ENCODE results near the gene SP2. TPM values are rescaled to one million over a fixed set of nuclear protein-coding genes. Genes with fewer than 3 reads are reported as not detected.
A peak's percentile ranks its signal among the peaks of the same experiment; 100 is the strongest.

The SP2 gene
- total RNA-seq, 1 donor from 2014 or later: 0.77 TPM

DNA sequence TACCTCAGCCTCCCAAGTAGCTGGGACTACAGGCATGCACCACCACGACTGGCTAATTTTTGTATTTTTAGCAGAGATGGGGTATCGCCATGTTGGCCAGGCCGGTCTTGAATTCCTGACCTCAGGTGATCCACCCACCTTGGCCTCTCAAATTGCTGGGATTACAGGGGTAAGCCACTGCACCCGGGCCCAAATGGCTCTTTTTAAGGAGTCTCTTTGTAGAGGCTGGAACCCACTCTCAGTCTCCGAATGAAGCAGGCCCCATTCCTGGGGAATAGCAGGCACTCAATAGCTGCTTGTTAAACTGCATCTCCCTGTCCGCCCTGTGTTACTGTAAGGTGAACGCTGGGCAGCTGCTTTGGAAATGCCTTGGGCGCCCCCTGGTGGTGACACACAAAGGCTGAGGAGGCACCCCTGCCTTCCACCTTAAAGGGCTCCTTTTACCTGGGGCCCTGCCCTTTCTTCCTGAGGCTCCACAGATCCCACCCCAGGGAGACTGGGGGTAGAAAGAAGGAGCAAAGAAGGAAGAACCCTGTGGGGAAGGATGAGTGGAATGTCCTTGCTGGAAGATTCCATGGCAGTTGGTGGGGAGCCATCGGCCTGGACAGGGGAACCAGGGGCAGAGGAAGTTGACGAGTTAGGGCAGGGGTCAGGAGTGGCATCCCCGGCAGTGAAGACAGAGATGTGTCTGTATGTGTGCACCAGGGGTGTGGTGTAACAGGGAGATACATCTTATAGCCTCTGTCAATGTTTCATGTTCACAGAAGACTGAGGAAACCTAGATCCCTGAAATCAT lies 6.1 kb upstream of the SP2 start:
- peak; percentile 64 to 85 for DNase-seq (ENCODE audit: low read depth in 2 of 2)

DNA sequence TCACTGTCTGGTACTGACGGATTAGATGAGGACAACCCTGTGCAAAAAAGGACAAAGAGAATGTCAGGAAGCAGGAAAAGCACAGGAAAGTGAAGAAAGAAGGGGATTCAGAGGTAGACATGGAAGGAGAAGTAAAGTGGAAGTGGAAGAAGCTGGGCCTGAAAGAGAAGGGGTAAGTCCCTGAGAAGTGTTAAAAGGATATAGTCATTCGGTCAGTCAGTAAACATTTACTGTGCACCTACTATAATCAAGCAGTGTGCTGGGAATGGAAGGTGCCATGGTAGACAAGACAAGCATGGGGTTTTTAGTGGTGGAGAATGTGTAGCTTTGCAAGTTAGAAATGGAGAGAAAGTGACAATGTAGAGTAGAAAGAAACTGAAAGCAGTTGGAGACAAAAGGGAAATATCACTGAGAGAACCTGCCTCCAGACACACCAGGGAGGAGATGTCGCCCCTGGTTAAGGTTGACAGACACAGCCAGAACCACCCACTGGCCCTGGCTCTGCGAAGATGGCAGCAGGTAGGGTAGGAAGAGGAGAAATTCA lies 4.4 kb upstream of the SP2 start:
- DNase-seq (ENCODE audit: low read depth in 2 of 2): no peak

DNA sequence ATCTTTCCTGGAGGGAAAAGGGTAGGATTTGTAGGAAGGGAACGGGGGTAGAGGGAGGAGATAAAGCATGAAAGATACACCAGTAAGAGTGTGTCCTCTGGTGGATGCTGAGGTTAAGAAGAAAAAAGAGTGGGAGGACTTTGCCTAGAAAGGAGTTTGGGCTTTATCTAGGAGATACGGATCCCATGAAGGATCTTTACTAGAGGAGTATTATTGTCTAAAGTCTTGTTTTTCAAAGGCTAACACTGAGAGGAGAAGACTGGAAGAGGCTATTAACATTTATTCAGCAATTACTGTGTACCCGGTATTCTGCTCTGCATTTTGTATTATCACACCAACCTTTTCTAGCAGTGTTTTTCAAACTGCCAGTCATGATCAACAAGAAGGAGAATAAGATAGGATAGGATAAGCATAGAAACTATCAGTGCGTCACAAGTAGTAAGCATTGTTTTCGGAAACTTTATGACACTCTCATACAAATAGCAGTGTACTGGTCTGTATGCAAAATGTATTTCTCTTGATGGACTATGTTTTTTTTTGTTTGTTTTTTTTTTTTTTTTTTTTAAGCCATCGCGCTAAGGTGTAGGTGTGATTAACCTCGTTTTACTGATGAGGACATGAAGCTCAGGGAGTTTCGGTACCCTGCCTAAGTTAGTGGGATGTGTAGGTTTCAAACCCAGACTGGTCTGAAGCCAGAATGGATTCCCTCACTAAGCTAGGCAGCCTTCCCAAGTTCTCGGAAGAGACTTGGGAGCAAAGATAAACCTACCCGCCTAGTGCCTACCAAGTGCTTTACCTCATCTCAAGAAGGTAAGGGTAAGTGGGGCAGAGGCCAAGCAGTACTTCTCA lies 1.3 kb upstream of the SP2 start:
- no peak for DNase-seq (ENCODE audit: low read depth in 2 of 2)

DNA sequence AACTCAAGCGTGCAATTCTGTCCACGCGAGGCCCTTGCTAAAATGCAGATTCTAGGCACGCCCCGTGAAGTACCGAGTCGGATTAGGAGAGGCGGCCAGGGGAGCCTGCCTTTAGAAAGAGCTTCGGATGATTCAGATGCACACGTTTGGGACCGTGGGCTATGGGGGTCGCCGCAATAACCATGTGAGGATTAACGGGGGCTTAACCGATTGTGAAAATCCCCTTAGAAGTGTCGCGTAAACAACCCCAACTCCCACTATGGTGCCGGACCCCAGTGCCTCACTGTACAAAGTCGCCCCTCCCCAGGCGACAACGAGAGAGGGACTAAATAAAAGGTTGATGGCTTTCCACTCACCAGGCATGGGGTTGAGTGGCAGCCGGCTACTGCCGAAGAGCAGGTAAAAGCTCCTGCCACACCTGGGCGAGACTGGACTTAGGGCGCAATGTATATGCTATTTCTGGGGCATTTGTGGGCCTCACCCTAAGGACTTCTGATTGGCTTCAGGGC lies 635 bp upstream of the SP2 start:
- no peak for DNase-seq (ENCODE audit: low read depth in 2 of 2)

DNA sequence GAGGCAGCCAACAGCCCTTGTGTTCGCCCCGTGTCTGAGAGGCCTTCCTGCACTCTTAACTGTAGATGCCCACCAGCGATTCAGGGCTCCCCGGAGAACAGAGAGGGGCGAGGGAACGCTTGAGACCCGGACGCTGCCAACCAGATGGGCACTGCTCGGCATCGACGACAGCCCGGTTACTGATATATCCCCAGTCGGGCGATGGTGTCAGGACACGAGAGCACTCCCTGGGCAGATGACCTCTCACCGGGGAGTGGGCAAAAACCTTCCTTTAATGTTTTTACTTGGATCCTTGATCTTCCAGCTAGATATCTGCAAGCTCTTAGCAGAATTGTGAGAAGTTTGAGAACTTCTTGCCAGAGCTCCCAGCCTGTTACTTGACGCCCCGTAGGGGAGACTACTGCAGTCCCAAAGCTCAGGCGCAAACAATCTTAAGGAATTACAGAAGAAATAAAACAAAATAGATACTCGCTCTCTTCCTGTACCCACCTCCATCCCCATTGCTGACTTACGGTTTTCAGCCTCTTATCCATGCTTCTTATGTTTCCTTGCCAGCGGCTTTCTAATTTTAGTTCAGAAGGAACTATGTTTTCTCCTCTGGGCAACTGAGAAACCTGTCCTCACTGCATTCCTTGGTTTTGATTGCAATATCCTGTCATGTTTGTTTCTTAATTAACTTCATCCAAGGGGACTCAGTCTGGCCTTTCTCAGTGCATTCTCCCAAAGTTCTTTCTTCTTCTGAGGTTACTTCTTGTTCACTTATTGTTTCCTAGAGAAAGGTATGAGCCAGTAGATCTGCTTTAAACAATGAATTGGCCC lies 845 bp downstream of the SP2 start:
- no peak for DNase-seq (ENCODE audit: low read depth in 2 of 2)

DNA sequence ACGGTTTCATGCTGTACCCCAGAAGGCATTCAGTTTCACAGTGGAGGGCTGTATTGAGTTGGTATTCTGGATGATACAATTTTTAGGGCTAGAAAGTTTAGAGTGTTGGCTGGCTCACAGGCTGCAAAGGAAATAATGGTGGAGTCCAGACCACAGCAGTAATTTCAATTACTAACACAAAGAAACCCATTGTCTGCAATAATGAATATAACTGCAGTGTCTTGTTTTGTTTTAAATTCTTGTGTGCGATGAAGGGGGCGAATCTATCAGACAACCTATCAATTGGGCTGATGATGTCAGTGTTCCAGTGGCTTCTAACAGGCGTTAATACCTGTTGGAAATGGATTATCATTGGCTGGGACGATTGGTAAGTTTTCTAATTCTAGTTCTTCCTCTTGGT lies 1.5 kb downstream of the SP2 start:
- no peak for DNase-seq (ENCODE audit: low read depth in 2 of 2)

DNA sequence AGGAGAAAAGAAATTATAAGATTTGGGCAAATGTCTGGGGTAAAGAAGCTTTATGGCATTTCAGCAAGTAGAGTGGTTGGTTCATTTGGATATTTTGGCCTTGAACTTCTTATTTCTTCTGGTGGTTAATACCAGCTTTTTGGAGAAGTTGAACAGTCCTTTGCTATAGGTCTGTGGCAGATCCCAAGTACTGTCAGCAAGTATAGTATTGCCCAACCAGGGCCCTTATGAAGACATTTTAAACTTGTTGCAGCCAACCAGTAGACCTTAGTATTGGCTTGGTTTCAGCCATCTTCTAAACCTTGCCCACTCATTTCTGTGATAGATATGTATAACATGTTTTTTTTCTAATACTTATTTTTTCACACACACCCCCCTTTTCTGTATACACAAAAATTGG lies 2.2 kb downstream of the SP2 start:
- no peak for DNase-seq (ENCODE audit: low read depth in 2 of 2)

DNA sequence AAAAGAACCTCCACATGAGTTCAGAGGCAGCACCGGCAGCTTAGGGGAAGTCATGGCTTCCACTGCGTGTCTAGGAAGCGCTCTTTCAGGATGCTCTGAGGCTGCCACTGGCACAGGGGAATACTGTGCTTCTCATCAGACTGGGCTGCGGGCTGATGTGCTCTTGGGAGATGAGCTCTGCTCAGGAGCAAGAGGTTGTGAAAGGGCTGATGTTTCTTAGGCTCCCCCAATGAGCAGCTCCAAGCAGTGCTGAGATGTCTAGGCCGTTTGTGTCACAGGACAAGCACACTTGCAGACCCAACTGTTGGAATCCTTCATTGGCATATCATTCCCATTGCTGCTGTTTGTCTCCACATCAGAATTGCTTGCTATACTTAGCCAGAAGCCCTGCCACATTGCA lies 3.6 kb downstream of the SP2 start:
- no peak for DNase-seq (ENCODE audit: low read depth in 2 of 2)

DNA sequence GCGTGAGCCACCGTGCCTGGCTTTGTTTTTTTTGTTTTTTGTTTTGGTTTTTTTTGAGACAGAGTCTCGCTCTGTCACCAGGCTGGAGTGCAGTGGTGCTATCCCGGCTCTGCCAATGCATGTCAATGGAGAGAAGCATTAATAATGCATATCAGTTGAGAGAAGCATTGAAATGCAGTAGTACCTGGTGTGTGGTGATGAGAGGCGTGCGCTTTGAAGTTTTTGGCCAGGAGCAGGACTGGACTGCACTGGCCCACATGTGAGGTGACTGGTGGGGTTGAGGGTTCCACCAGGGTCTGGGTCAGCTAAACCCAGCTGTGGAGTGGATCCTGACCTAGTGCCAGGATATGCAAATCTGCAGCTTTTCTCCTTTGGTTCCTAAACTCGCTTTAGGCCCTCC lies 5.4 kb downstream of the SP2 start:
- DNase-seq (ENCODE audit: low read depth in 2 of 2): no peak

DNA sequence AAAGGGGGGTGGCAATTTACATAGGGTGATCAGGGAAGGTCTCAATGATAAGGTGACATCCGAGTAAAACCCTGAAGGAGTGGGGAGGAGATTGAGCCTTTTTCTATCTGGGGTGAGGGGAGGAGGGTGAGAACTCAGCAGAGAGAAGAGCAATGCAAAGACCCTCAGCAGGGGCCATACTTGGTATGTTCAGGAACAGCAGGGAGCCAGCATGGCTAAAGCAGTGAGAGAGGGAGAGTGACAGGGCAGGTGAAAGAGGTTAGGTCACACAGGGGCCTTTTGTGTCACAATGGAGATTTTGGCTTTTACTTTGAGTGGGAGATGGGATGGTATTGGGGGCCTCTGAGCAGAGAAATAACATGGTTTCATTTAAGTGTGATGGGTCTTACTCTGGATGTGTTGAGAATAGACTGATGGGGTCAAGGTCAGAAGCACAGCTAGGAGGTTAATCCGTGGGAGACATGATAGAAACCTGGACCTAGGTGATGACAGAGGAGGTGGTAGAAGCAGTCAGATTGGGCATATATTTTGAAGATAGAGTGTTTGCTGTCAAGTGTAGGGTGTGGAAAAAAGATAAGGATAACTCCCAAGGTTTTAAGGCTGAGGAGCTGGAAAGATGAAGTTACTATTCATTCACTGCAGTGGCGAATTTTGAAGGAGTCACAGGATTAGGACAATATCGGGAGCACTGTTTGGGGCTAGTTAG lies 6.2 kb downstream of the SP2 start:
- no peak for DNase-seq (ENCODE audit: low read depth in 2 of 2)

DNA sequence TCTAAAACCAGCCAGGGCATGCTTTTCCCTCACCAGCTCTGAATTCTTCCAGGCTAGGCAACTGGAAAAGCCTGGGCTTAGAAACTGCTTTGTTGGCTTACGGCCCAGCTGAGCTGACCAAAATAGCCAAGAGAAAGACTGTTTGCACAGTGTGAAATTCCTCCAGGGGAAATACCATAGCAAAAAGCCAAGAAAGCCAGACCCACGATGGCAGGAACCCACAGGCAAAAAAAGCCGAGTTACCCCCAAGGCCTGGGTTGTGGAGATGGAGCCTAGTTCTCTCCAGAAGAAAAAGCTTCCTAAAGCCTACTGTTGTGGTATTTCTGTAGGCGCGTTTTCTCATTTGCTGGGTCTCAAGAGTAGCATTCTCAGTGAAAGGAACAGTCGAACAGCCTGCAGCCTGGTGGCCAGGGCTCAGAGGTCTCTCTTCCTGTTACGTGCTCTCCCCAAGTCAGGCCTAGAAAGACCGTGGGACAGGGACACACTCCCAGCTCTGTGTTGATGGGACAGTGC lies 9.2 kb downstream of the SP2 start:
- peak; percentile 30 to 67 for DNase-seq (ENCODE audit: low read depth in 2 of 2)

DNA sequence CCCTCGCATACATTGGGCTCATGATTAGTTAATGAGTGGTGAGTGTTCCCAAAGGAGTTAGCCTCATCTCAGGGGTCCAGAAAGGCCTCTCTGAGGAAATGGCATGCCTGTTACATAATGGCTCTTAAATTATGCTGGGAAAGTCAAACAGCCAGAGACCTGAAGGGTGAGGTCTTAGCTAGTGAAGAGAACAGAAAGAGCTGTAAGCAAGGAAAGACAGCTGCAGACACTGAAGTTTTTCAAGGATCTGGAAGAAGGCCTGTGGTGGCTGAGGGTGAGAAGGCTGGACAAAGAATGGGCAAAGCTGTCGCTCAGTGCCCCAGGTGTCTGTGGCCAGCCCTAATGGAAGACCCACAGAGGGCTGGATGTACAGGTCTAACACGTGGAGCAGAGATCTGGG lies 10.4 kb downstream of the SP2 start:
- no peak for DNase-seq (ENCODE audit: low read depth in 2 of 2)

DNA sequence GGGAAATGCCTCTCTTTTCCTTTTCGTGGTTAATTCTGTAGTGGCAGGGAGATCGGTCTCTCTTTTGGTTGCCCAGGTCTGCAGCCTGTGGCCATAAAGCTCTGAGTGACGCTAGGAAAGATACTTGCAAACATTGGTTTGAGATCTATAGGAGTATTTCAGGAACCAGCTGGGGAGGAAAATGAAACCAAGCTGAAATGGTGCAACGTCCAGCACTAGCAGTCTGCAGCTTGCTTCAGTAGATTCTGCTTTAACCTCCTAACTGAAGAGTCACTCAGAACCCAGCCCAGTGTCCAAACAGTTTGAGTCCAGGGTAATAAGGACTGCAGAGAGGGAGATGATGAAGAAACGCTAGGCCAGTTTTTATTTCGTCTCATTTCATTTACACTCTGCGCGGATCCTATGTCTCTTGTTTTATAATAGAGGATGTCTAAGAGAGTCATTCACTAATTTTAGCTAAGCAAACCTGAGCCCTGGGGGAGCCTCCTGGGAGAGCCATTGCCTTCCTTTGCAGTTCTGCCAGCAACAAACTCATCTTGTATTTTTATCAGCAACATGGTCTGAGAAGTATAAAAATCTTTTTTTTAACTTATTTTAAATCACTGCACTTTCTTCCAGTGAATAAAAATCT lies 12.0 kb downstream of the SP2 start:
- no peak for DNase-seq (ENCODE audit: low read depth in 2 of 2)

DNA sequence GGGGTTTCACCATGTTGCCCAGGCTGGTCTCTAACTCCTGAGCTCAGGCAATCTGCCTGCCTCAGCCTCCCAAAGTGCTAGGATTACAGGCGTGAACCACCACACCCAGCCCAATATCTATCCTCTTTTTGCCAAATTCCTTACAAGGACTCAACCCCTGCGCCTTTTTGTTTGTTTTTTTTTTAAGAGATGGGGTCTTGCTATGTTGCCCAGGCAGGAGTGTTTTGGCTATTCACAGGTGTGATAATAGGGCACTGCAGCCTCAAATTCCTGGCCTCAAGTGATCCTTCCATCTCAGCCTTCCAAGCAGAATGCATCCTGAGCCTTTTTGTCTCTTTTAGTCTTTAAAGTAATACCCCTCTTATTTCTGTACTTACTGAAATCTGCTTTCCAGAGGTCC lies 17.0 kb downstream of the SP2 start:
- no peak for DNase-seq (ENCODE audit: low read depth in 2 of 2)

DNA sequence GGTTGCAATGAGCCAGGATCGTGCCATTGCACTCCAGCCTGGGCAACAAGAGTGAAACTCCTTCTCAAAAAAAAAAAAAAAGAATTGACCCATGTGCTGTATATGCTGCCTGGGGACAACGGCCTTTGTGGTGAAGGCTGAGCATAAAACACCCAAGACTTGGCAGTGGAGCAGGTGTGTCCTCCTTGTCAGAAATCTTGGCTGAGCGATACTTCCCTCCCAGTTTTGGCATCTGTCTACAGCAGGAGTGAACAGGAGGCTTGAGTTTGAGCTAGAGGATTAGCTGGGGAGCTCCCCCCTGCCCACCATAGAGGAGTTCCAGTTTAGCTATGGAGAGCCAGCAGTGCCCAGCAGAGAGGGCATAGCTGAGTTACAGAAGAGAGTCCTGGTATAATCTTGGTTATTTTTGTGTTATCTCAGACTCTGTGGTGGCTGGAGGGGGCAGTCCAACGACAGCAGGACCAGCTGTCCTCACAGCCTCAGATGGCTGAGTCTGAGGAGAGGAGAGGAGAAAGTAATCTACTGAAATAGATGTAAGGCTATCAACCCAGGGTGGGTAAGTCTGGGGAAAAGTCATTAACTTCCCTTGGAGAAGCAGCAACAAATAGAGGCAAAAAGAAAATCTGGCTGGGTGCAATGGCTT lies 18.4 kb downstream of the SP2 start:
- no peak for DNase-seq (ENCODE audit: low read depth in 2 of 2)

DNA sequence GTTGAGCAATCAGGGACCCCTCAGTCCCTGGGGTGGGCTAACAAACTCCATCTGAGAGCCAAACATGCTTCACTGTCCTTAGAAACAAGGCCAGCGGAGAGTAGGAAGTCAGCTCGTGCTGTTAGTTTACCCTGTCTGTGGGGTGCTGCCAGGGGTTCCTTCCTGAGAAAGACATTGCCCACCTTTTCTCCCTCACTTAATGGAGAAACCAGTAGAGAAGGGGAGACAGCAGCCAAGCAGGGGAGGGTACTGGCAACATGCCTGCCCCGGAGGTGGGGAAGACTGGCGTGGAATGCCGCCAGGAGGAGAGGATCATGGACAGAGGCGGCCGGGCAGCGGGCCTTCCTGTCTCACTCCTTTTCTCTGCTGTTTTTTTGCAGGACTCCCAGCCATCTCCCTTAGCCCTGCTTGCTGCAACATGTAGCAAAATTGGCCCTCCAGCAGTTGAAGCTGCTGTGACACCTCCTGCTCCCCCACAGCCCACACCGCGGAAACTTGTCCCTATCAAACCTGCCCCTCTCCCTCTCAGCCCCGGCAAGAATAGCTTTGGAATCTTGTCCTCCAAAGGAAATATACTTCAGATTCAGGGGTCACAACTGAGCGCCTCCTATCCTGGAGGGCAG lies 19.9 kb downstream of the SP2 start:
- peak in 1 of 2 donors; percentile 8 for DNase-seq (ENCODE audit: low read depth in 2 of 2)

DNA sequence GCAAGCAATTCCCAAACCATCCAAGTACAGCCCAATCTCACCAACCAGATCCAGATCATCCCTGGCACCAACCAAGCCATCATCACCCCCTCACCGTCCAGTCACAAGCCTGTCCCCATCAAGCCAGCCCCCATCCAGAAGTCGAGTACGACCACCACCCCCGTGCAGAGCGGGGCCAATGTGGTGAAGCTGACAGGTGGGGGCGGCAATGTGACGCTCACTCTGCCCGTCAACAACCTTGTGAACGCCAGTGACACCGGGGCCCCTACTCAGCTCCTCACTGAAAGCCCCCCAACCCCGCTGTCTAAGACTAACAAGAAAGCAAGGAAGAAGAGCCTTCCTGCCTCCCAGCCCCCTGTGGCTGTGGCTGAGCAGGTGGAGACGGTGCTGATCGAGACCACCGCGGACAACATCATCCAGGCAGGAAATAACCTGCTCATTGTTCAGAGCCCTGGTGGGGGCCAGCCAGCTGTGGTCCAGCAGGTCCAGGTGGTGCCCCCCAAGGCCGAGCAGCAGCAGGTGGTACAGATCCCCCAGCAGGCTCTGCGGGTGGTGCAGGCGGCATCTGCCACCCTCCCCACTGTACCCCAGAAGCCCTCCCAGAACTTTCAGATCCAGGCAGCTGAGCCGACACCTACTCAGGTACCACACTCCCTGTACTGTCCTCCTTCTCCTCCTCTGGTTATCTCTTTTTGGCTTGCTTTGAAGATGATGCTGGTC lies 20.6 kb downstream of the SP2 start:
- no peak for DNase-seq (ENCODE audit: low read depth in 2 of 2)

DNA sequence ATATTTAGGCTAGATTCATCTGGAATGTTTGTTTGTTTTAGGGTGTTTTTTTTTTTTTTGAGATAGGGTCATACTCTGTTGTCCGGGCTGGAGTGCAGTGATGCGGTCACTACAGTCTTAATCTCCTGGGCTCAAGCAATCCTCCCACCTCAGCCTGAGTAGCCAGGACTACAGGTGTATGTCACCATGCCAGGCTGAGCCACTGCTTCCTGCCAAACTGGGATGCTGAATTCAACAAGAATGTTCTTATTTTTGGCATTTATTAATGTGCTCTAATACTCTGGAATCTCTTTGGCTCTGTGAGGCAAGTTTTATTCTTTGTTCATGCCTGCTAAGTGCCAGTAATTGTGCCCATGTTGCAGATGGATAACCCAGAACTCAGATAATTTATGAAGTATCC lies 21.5 kb downstream of the SP2 start:
- DNase-seq (ENCODE audit: low read depth in 2 of 2): no peak

DNA sequence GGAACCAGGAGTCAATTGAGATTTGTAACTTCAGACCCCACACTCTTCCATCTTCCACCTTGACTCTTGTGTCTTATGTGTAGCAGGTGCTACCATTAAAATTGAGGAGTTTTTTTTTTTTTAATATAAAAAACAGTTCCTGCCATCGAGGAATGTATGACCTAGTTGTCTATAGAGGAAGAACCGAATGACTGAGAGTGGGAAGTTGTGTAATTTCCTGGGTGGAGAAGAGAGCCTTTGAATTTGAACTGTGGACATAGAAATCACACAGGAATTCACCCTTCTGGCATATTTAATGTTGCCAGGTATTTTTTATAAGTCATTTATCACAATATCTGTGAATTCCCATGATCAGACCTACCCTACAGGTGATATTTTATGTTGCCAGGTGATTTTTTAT lies 22.0 kb downstream of the SP2 start:
- no peak for DNase-seq (ENCODE audit: low read depth in 2 of 2)

Measured in dermis microvascular lymphatic vessel endothelial cell (primary cell).